CD4-positive, alpha-beta T cell treated with Interleukin-15 for 4 hours (primary cell): ENCODE results near the gene CBARP.

ENCODE experiments used
- DNase-seq: peaks from one replicate; pipeline ENCODE4 v3.0.0-alpha.2; 2020; ENCODE audit warnings: low spot score

CBARP gene, protein sequence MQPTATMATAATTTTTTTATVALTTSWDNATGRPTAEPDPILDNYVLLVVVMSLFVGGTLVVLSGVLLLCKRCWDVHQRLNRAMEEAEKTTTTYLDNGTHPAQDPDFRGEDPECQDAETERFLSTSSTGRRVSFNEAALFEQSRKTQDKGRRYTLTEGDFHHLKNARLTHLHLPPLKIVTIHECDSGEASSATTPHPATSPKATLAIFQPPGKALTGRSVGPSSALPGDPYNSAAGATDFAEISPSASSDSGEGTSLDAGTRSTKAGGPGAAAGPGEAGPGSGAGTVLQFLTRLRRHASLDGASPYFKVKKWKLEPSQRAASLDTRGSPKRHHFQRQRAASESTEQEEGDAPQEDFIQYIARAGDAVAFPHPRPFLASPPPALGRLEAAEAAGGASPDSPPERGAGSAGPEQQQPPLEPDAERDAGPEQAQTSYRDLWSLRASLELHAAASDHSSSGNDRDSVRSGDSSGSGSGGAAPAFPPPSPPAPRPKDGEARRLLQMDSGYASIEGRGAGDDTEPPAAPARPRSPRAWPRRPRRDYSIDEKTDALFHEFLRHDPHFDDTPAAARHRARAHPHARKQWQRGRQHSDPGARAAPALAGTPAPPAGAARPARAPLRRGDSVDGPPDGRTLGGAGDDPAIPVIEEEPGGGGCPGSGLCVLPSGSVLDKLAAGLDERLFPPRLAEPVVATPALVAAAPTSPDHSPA

GRCh38 chr19:1237754-1238368 lies at the start of gene CBARP:
Gene CBARP, minus strand, starts transcription at chr19:1238005. Its CDS starts 1,905 bp downstream, at chr19:1236100.
- DNase-seq = no peak

- DNase-seq = no peak
Measured at GRCh38 chr19:1286487-1287353, 48.9 kb upstream of the CBARP start.

DNA sequence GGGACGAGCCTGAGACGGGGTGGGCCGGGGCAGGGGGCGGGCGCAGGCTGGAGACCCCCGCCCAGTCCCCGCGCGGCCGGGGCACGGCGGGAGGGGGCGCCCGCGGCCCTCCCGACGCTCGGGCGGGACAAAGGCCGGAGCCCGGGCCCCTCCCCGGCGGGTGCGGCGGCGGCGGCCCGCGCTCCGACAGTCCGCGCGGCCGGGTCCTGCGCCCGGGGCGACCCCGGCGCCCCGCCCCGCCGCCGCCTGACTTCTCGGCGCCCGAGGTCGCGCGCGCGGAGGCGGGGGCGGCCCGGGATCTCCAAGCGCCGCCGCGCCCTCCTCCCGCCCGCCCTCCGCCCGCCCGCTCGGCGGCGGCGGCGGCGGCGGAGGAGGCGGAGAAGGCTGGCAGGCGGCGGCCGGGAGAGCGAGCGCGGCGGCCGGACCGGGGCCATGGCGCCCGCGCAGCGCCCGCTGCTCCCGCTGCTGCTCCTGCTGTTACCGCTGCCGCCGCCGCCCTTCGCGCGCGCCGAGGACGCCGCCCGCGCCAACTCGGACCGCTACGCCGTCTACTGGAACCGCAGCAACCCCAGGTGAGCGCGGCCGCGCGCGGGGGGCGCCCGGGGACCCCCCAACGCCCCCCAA lies 48.0 kb upstream of the CBARP start, which contains the start of gene EFNA2:
Gene EFNA2, plus strand, starts transcription at position 137 of the 624 bp plus-strand sequence. Its CDS starts 296 bp downstream, at position 433.
- no peak for DNase-seq

DNA sequence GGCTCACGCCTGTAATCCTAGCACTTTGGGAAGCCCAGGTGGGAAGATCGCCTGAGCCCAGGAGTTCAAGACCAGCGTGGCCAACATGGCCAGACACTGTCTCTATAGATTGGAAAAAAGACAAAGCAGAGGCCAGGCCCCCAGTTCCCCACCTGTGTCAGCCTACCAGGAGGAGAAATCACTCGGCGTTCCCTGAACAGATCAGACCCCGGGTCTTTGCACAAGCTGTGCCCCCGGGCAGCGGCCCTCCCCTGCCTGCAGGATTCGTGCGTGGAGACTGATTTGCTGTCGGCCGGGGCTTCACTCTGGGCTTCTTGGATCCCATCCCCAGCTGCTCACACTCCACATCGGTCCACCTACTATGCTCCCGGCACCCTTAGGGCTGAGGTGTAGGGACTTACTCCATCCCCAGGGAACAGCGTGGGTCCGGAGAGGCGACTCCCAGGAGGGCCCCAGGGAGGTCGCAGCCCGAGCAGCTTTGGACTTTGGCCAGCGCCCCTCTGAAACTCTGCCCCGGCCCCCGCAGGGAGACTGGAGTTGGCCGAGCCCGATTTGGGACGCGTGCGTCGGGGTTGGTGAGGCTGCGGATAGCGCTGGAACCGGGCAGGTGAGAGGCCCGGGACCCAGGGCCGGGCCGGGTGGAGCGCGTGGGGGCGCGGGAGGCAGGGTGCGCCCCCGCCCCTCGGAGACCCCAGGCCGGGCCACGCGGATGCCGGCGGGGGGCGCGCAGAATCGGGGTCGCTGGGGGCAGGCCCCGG lies 47.4 kb upstream of the CBARP start:
- DNase-seq = no peak

DNA sequence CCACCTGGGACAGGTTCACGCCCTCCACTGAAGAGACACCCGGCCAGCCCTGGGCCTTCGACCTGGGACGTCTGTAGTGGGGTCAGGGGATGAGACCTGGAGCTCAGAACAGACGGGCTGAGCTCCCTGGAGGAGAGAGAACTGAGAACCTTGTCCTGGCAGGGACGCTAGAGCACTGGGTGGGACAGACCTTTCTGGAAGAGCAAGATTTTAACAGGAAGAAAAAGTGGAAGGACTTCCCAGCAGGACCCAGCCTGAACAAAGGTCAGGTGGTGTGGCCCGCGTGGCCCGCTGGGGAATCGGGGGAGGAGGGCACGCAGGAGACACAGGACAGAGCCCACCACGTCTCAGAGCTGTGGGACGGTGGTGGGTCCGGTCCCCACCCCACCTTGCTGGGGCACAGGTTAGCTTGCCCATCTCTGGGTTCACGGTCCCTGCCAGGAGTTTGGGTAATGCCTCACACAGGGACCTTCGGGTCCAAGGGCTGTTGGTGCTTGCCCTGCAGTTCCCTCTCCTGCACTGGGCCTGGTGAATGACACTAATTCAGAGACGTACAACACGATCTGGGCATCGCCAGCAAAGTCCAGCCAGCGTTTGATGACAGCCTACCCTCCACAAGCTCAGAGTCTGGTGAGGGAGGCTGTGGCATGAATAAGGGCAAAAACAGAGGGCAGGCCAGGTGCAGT lies 46.6 kb upstream of the CBARP start:
- DNase-seq = no peak

- DNase-seq = no peak
Measured at GRCh38 chr19:1283917-1284292, 46.1 kb upstream of the CBARP start.

DNA sequence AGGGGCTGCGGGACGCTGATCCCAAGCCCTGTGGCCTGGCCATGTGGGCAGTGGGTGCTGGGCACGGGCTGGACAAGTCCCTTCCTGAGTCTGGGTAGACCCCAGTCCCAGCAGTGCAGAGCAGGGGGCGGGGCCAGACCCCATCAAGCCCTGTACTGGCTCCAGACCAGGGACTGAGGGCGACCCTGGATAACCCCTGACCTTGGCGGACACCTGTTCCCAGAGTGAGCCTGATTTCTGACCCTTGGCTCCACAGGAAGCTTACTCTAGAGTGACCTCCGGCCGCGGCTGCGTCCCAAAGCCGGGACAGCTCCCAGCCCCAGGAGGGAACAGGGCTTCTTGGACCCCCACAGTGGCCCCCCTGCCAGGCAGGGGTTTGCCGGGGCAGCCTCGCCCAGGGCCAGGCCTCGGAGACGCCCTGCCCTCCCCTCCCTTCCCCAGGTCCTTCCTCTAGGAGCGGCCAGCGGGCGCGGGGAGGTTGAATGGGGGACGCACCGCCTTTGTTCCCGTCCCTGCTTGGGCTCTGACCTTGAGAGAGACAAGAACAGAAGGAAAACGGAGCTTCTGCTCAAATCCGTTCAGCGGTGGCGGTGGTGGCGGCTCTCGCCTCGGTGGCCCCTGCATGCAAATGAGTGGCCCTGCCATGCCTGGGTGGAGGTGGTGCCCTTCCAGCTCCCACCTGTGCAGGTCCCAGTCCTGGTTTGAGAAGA lies 45.6 kb upstream of the CBARP start:
- DNase-seq = no peak

DNA sequence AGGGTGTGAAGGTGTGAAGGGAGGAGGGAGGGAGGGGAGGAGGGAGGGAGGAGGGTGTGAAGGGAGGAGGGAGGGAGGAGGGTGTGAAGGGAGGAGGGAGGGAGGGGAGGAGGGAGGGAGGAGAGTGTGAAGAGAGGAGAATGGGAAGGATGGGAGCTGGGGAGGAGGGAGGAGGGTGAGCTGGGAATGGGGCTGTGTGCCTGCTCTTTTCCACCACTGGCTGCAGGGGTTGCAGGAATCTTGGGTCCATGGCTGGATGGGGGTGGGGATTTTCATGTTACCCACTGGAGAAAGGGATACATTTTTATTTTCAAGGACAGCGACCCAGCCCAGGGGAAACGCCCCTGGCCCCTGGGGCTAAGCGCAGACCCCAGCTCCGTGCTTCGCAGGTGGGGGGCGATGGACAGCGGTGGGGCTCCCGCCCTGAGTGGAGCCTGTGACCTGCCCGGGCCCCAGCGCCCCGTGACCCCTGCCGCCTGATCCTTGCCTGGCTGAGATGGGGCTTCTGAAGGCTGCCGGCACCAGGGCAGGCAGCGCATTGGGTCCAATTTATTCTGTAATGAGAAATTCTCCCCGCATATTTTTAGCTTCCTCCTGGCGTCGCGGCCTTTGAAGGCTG lies 44.9 kb upstream of the CBARP start:
- no peak for DNase-seq

GRCh38 chr19:1281569-1282287 lies 43.9 kb upstream of the CBARP start:
- DNase-seq = no peak

DNA sequence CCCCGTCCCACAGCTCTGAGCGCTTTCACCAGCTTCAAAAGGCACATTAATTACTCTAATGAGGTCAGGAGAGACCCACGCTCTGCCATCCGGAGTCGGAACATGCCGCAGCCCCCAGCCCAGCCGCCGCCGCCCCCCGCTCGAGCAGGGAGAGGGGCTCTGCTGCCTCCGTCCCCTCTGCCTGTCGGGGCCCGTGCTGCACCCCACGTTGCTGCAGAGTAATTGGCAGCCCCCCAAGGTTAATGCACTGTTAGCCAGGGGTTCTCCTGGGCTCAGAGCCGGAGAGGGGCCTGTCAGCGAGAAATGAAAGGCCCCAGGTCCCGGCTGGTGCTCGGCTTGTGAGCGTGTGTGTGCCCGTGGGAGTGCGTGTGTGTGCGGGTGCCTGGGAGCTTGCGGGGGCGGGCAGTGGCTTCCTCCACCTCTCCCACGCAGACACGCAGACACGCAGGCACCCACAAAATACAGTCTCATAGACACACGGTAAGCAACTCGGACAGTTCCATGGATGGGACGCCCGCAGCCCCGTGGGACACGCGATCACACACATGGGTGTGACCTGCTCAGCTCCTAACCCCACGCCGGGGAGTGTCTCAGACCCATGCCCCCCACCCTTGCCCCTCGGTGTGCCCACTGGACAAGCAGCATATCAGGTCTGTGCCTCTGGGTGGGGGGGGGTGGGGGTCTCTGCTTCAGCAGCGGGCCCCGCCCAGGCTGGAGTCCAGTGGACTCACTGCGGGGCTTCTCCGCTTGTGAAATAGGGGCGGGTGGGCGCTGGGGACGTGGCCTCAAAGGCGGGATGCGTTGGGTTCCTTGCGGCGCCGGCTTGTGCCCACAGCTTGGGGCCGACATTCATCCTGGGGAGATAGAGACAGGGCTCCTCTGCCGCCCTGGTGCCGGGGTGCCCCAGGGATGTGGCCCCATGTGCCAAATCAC lies 43.1 kb upstream of the CBARP start:
- no peak for DNase-seq

GRCh38 chr19:1279782-1280341 lies 42.1 kb upstream of the CBARP start:
- peak; percentile 81 for DNase-seq

DNA sequence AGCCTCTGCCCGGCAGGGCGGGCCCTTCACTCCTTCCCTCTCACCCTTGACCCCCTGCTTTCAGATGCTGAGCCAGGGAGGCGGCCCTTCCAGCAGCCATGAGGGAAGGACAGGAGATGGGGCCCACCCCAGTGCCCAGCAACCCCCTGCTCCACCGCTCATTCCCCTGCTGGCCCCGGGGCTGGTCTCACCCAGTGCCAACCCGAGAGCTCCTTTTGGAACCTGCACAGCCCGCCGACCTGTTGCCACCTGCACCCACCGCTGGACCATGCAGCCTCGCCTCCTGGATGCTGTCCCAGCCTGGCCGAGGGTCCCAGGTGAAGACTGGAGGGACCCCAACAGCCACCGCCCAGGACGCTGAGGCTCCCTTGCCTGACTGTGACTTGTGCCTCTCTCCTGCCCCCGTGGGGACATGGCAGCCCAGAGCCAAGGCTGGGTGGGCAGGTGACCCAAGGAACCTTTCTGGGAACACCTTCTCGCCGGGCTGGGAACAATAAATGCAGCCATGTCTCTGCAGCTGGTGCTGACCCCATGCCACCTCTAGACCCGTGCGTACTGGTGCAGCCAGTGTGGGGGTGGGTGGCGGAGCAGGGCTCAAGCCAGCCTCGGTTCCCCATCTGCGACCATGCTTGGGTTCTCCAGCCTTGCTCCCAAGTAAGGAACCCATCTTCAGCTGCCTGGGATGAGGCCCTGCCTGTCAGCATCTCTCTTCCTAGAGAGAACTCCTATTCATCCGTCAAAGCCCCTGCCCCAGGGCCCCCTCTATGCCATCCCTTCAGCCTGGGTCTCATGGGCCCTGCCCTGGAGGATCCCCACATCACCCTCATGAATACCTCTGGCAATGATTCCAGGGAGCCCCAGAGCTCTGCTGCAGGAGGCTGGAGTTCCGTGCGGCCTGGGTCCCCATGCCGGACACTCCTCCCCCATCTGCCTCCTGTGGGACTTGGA lies 41.2 kb upstream of the CBARP start:
- no peak for DNase-seq

GRCh38 chr19:1278074-1278473 lies 40.3 kb upstream of the CBARP start:
- no peak for DNase-seq

- DNase-seq = no peak
Measured at GRCh38 chr19:1277061-1277460, 39.3 kb upstream of the CBARP start.

DNA sequence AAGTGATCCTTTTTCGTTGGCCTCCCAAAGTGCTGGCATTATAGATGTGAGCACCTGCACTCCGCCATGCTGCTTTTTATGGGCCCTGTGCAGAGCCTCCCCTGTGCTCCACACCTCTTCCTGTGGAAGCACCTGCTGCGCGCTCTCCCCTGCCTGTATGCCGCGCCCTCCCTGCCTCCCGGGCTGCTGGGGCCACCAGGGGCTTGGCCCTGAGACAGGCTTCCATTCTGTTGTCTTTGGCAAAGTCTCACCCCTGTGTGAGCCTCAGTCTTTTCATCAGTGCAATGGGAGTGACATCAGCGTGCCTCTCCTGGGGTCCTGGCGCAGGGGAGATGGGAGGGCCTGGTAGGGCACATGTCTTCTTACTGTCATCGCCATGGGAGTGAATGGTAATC lies 38.8 kb upstream of the CBARP start:
- DNase-seq = no peak
